Psoas muscle (tissue), 8 donors: Measurements from ENCODE around the gene MAN1A1. TPM values are rescaled to one million over a fixed set of nuclear protein-coding genes. Genes with fewer than 3 reads are reported as not detected.

Experiments used
- ATAC-seq, 4 donors: fragments of 200-7000 bp; cut with Tn5 transposase; one replicate each; pipeline ENCODE4 v1.9.1; 2020; ENCODE audit warnings: moderate library complexity in 3 of 4, mild to moderate bottlenecking in 2 of 4
- DNase-seq, 2 donors: peaks; one replicate each; pipeline ENCODE4 v3.0.0-alpha.2; 2020
- H3K27ac ChIP-seq: fragments of 200-600 bp; one replicate; pipeline ENCODE4 v1.8.0; 2022
- H3K27me3 ChIP-seq, 3 donors: fragments of 200-600 bp in 1 of 3; one replicate each; pipeline versions ENCODE4 v1.6.1 to v1.8.0; 2013 to 2022; ENCODE audit warnings: low read length in 2 of 3, mild to moderate bottlenecking in 2 of 3, moderate library complexity in 1 of 3; ENCODE audit not compliant: insufficient read depth in 3 of 3
- H3K36me3 ChIP-seq, 2 donors: fragments of 200-600 bp in 1 of 2; one replicate each; pipeline versions ENCODE4 v1.6.1 to v1.8.0; 2013 to 2022; ENCODE audit warnings: low read depth in 1 of 2, mild to moderate bottlenecking in 1 of 2, moderate library complexity in 1 of 2; ENCODE audit not compliant: insufficient read depth in 1 of 2
- H3K4me1 ChIP-seq: fragments of 200-600 bp; one replicate; pipeline ENCODE4 v1.8.0; 2022
- H3K4me3 ChIP-seq: fragments of 200-600 bp; one replicate; pipeline ENCODE4 v1.8.0; 2022; ENCODE audit warnings: mild to moderate bottlenecking
- H3K9me3 ChIP-seq: fragments of 200-600 bp; one replicate; pipeline ENCODE4 v1.8.0; 2022
- CTCF ChIP-seq: fragments of 200-600 bp; IDR thresholded peaks from one replicate; pipeline ENCODE4 v1.8.0; 2022; ENCODE audit warnings: antibody characterized with exemption
- WGBS, 3 donors: extraction: QIAGEN DNeasy Blood & Tissue Kit; methylation state at CpG; one replicate each; pipeline versions ENCODE4 v1.1.6 to v1.1.7; 2013; 5-methylcytosine and 5-hydroxymethylcytosine counted together
- intact Hi-C, 2 donors: fragments of 100-400 bp; cut with DNase I; formaldehyde crosslinking; loops; one replicate each; pipeline versions ENCODE4 v1.11.0 to v1.14.2; 2022
- polyA plus RNA-seq, 3 donors: library from polyadenylated mRNA; stranded (reverse); fragments of 200-250 nt; gene quantifications; one replicate each; pipeline ENCODE4 v1.2.3, GENCODE V29; 2013
- total RNA-seq, 4 donors: library from RNA; stranded (reverse); fragmentation: NEBNext Ultra II Directional in 2 of 4; extraction: Animal tissue kit (Norgen Biotek cat#: 25700) in 2 of 4; gene quantifications; one replicate each; pipeline versions ENCODE4 v1.2.1 to v1.2.4, GENCODE V29; 2021 to 2023
- donor health status: healthy with polysubstance abuse.
- donor health status: DM: no; HTN: no; CAD: no; lungs with moderate emphysema.
- donor health status: Bipolar disorder and iron deficiency.
- donor health status: healthy.
- donor health status: DM: yes; HTN: yes; CAD: no.
- donor health status: DM: no; HTN: no; CAD: no.
- donor health status: DM: no; HTN: no; CAD: no.
- donor health status: DM: yes; HTN: yes; CAD: no.

The MAN1A1 gene
- total and polyA plus RNA-seq, 7 donors, result 3.7 to 14.6 (median 6.2) TPM

DNA sequence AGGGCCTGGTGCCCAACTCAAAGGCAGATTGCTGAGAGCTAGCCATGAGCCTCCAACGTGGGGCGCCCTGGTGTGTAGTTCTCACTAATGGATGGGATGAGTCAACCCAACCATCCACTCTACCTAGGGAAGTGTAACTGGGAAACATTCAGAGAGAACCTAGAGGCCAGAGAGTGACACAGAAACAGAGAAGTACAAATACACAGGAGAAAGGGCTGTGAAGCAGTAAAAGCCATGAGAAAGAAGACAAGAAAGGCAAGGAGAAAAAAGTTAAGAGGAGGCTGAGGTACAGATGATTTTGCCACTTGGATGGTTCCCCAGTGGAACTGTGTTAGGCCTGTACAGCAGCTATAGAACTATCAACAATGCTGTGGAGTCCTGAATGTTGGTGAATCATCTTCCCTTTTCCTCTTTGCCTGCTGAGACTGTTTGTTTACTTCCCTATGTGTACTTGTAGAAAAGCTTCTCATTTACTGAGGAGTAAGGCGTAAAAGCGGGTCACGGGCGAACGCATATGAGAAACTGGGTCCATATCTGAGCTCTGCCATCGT lies 39.0 kb downstream of the MAN1A1 start:
- H3K27ac ChIP-seq, result no peak overlapping the region
- ATAC-seq (no peak), DNase-seq (no peak)
- H3K27me3 ChIP-seq, result no peaks in the 10 kb centered on the region
- no peaks in the 10 kb centered on the region for H3K9me3 ChIP-seq
- H3K4me1 ChIP-seq, result no peaks in the 10 kb centered on the region
- H3K4me3 ChIP-seq, result no peak overlapping the region
- intact Hi-C loops, result no loop called here
- TF ChIP-seq CTCF, result no peak
- 84 to 87% (median 87%) methylated on average over 8 of the region's 8 CpGs for WGBS, 3 donors
- peaks cover 0 to 6% of the 10 kb centered on the region in 2 donors for H3K36me3 ChIP-seq

DNA sequence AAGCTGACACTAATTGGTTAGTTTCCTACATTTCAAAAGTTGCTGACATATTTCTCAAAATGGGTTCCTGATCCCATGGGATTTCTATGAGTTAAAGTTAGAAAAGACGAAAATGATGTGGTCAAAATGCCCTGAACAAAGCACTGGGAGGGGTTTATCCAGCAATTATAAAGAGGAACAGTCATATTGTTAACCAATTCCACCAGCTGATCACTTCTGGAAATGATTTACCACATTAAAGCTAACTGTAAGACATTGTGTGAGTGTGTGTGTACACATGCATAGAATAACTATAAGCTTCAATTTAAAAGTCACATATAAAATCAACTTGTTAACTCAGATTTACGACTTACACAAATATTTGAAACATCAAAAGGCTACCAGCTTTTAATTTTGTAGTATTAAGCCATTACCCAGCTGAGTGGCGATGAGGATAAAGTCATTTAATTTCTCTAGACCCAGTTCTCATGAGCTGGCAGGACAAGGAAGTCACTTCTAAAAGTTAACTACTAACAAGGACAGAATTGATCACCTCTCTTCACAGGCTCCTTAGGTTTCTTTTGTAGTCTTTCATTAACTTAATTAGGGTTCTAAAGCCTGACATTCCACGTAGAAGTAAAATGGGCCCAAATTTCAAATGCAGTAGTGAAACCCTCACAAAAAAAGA lies 40.4 kb downstream of the MAN1A1 start:
- Histone ChIP-seq H3K36me3 (peaks cover 0 to 6% of the 10 kb centered on the region in 2 donors), H3K9me3 (no peaks in the 10 kb centered on the region), H3K4me1 (no peaks in the 10 kb centered on the region), H3K4me3 (no peak overlapping the region), H3K27ac (no peak overlapping the region), H3K27me3 (no peaks in the 10 kb centered on the region)
- intact Hi-C loops, result no loop called here
- WGBS, 3 donors, result 70 to 73% (median 73%) methylated on average over 4 of the region's 4 CpGs
- no peak for TF ChIP-seq CTCF
- ATAC-seq (no peak), DNase-seq (no peak)

DNA sequence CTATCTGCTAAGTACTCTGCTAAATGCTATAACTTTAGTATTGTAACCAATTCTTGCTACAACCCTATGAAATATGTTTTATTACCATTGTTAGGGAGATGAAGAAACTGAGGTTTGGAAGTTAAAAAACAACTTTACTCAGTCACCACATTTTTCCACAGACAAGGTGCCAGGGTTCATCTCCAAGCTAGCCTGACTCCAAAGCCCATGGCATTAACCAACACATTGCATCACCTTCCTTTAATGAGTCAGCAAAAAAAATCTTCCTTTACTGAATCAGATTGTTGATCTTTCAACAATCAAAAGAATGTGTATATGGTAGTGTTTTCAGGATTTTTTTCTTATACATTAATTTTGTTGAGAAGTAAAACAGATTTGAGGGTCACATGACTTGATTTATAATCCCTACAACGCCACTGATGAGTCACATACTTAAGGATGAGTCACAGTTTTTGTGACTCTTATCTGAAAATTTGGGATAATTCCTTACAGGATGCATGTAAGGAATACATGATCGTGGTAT lies 41.5 kb downstream of the MAN1A1 start:
- H3K4me1 ChIP-seq, result no peaks in the 10 kb centered on the region
- no peak overlapping the region for H3K27ac ChIP-seq
- ATAC-seq (no peak), DNase-seq (no peak)
- H3K36me3 ChIP-seq, result peaks cover 0 to 6% of the 10 kb centered on the region in 2 donors
- no peak overlapping the region for H3K4me3 ChIP-seq
- H3K9me3 ChIP-seq, result no peaks in the 10 kb centered on the region
- no peak for TF ChIP-seq CTCF
- 52 to 58% (median 54%) methylated on average over 2 of the region's 2 CpGs for WGBS, 3 donors
- intact Hi-C loops, result no loop called here
- no peaks in the 10 kb centered on the region for H3K27me3 ChIP-seq

DNA sequence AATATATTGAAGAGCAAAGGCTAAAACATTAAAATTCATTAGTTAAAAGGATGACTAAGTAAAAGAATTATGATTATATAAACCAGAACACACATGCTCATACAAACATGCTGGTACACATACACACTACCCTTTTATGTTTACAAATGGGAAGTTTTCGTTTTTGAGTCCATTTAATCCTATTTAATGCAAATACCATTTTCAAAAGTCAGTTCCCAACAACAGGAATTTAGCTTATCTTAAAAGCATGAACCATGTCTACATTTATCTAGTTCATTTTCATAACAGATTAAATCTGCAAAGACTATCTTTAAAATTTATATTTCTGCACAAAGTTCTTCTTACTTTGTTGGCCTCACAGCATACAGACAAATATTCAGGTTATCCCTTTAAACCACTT lies 42.5 kb downstream of the MAN1A1 start:
- Histone ChIP-seq H3K27me3 (no peaks in the 10 kb centered on the region), H3K27ac (no peak overlapping the region), H3K36me3 (peaks cover 0 to 6% of the 10 kb centered on the region in 2 donors), H3K4me1 (no peaks in the 10 kb centered on the region), H3K4me3 (no peak overlapping the region), H3K9me3 (no peaks in the 10 kb centered on the region)
- DNase-seq, result no peak
- 61 to 78% (median 64%) methylated on average over 1 of the region's 1 CpG for WGBS, 3 donors
- no peak for ATAC-seq
- intact Hi-C loops, result no loop called here
- TF ChIP-seq CTCF, result no peak
